GM21390 (cell line): ENCODE measurements around the gene KCNJ14.

Source experiments
- ATAC-seq: cut with Tn5 transposase; IDR thresholded peaks from one replicate; pipeline ENCODE4 v1.9.1; 2021; ENCODE audit not compliant: unreplicated experiment

The KCNJ14 gene

DNA sequence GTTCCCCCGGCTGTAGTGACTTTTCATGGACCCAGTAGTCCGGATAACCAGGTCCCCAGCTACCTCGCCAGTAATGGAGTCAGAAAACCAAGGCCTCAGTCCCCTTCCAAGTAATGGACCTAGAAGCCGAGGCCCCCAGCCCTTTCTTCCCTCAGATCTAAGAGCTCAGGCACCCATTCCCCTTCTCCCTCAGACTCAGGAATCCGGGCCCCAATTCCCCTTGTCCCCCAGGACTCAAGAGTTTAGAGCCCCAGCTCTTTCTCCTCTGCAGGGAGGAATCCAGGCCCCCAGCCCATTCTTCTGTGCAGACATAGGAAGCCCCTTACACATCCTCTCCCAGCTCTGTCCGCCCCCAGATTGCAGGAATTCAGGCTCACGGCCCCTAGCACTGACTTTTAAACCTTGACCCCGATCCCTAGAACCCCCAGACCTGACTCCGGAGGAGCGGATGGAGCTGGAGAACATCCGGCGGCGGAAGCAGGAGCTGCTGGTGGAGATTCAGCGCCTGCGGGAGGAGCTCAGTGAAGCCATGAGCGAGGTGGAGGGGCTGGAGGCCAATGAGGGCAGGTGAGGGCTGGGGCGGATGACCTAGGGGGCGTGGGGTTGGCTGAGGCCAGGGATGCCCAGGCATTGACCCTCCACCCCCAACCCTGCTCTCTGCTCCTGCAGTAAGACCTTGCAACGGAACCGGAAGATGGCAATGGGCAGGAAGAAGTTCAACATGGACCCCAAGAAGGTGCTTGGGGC is 14.7 kb downstream of the KCNJ14 start:
- no peak for ATAC-seq

DNA sequence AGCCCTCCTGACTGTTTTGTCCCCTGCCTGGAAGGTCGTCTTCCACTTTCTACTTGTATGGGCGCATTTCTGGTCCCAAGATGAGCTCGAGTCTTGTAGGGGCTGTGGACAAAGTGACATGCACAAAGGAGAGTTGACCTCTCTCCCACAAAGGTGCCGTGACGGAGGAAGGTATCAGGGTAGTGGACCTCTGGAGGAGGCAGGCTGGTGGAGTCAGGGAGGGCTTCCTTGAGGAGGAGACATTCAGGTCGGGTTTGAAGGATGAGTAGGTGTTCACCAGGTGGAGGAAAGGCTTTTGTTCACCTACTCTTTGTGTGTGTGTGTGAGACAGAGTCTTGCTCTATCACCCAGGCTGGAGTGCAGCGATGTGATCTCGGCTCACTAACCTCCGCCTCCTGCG is 15.5 kb downstream of the KCNJ14 start:
- ATAC-seq = no peak

DNA sequence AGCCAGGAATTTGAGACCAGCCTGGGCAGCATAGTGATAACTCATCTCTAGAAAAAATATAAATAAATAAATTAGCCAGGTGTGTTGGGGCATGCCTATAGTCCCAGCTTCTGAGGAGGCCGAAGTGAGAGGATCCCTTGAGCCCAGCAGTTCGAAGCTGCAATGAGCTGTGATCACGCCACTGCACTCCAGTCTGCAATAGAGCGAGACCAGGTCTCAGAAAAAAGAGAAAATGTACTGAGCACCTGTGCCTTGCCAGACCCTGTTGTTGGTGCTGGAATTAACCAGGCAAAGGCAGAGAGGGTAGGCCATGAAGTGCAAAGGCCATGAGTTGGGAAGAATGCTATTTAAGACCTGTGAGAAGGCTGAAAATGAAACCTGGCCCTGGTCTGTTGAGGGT is 16.5 kb downstream of the KCNJ14 start:
- ATAC-seq = no peak

DNA sequence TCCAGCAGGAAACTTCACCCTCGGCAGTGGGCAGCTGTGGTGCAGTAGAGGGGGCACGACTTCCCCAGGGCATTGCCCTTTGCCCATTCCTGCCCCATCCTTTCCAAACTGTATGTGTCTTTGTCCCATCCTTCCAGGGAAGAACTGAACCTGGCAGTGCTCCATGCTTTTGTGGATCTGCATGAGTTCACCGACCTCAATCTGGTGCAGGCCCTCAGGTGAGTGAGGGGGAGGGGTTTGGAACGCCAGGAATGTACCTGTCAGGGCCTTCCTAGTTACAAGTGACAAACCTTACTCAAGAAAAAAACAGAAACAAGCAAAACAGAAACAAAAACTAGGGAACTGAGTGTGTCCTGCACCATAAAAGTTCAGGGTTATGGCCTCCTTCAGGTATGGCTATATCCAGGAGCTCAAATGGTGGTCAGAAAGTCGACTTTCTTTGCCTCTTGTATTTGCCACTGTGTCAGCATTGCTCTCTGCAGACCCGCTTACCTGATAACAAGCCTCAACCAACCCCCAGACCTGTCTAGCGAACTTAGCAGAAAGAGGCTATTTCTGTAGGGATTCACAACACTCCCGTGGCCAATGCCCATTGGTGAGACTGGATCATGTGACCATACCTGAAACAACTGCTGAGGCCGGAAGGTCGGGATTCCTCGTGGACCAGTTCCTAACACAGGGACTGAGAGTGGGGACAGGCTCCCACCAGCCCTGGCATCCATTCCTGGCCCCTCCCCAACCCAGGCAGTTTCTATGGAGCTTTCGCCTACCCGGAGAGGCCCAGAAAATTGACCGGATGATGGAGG is 18.0 kb downstream of the KCNJ14 start:
- ATAC-seq = no peak

DNA sequence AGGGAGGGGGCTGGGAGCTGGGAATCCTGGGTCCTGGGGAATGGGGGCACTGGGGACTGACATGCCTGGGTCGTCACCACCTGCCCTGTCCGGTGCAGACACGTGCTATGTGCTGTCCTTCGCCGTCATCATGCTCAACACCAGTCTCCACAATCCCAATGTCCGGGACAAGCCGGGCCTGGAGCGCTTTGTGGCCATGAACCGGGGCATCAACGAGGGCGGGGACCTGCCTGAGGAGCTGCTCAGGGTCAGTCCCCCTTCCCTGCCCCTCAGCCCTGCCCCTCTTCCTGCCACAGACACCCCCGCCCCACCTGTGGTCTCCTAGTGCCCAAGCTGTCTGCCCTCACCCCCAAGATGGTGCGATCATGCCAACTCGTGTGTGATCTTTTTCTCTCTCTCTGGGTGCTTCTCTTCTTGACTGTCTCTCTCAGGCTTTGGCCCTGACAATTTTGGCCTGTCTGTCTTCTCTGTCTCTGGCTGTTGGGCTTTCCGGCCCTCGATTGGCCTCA is 18.8 kb downstream of the KCNJ14 start:
- ATAC-seq = no peak

DNA sequence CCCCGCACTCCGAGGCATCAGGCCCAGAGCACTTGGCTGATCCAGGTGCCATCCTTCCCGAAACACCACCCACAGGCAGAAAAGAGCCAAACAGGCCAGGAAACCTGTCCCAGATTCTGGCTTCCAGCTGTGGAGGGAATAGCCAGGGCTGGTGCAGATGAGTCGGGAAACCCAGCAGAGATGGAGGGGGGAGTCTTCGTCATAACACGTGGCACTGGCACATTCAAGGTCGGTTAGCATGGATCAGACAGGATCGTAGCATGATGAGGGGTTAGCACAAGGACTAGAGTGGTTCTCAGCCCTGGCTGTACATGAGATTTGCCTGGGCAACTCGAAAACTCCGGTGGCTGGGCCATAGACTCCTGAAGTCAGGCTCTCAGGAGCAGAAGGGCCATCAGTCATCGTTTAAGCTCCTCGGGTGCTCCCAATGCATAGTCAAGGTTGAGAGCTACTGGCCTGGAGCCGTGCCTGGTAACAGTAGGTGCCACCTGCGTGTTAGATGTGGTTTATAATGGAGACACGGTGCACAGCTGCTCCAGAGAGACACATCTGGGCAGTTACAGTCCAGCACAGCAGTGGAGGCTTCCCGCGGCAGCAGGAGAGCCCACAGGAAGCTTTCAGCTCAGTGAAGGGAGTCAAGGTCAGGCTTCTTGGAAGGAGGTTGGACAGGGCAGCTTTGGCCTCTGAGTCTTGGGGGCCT is 20.1 kb downstream of the KCNJ14 start:
- ATAC-seq = no peak

DNA sequence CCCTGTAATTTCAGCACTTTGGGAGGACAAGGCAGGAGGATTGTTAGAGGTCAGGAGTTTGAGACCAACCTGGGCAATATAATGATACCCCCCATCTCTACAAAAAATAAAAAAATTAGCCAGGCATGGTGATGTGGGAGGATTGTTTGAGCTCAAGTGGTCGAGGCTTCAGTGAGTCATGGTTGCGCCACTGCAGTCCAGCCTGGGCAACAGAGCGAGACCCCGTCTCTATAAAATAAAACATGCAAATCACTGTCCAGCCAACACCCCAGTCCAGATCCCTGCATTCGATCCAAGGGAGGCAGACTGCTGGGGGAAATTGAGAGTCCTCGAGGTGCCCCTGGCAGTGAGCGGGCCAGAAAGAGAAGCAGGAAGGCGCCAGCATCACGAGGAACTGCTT is 20.8 kb downstream of the KCNJ14 start:
- no peak for ATAC-seq

DNA sequence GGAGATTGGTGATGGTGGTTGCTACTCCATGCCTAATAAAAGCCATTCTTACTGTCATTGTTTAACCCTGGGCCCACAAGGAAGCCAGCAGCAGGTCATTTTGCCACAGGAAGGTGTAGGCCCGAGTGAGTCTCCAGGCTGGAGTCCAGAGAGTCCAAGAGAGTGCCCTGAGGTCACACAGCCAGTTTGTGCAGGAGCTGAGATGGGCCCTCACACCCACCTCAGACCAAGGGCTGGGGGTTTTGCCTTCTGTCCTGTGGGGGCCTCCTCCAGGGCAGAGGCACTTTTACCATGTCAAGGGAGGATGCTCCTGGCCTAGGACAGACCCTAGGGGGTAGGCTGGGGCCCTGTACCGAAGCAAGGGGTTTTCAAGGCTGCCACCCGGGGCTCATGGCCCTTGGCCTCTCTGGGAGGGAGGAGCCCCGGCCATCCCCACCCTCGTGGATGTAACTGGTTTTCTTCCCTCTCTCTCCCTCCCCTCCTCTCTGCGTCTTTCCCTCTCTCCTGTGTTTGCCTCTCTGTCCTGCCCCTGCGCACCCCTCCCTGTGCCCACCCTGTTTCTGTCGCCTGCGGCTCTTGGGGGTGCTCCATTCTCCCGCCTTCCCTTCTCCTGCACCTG is 21.8 kb downstream of the KCNJ14 start:
- ATAC-seq = no peak

DNA sequence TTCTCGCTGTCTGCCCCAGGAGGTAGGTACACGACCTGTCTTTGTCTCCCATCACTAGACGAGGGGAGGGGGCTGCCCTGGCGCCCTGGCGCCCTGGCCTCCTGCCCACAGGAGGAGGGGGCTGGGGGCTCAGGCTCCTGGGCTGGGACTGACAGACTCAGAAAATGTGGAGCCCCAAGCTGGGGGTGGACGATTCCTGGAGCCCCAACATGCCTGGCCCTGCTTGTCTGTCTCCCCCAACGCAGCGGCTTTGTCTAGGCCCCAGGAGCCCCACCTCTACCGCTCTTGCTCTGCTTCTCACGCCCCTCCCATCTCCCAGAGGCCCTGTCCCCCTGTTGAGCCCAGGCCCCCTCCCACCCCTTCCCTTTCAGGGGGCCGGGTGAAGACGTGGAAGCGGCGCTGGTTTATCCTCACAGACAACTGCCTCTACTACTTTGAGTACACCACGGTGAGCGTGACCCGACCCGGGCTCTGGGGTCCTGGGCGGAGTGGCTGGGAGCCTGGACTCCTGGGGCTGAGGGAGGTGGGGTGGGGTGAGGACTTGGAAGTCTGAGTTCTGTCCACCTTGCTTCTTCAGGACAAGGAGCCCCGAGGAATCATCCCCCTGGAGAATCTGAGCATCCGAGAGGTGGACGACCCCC is 22.4 kb downstream of the KCNJ14 start:
- no peak for ATAC-seq

DNA sequence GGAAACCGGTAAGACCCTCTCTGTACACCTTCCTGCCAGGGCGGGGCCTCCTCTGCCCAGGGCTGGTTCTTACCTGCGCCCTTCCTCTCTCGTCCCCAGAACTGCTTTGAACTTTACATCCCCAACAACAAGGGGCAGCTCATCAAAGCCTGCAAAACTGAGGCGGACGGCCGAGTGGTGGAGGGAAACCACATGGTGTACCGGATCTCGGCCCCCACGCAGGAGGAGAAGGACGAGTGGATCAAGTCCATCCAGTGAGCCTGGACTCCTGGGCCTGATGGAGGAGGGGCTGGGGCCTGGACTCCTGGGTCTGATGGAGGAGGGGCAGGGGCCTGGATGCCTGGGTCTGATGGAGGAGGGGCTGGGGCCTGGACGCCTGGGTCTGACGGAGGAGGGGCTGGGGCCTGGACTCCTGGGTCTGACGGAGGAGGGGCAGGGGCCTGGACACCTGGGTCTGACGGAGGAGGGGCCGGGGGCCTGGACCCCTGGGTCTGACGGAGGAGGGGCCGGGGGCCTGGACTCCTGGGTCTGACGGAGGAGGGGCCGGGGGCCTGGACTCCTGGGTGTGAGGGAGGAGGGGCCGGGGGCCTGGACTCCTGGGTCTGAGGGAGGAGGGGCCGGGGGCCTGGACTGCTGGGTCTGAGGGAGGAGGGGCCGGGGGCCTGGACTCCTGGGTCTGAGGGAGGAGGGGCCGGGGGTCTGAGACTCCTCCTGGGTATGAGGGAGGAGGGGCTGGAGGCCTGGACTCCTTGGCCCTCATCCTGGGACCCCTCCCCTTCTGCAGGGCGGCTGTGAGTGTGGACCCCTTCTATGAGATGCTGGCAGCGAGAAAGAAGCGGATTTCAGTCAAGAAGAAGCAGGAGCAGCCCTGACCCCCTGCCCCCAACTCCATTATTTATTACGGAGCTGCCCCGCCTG is 23.2 kb downstream of the KCNJ14 start:
- ATAC-seq = no peak

DNA sequence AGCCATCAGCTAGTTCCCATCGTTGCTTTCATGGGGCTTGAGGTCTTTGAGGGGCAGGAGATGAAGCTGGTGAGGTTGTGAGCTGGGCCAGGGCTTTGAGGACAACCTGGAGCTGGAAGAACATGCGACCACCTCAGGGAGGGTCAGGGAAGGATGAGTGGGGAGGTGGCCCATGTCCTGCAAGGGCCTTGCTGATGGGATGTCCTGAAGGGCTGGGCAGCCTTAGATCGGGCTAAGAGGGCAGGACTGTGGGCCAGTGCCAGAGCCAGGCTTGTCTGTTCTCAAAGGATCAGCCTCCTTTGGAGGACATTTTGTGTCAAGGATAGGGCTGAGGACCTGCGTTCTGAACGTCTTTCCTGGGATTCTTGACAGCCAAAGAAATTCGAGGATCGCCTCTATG is 24.3 kb downstream of the KCNJ14 start:
- ATAC-seq = no peak

DNA sequence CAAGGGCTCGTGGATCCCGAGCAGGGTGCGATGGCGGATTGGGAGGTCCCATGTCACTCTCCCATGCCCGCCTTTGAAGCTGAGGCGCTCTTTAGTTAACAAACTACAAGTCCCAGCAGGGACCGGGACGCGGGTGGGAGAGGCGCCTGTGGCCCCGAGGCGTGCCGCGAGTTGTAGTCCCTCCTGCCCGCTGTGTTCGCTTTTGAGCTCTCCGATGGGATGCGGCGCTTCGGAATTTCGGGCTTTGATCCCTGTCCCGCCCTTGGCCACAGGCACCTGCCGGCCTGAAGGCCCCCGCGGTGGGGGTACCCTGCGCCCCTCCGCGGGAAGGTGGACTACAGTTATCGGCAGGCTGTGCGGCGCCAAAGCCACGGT is 24.8 kb downstream of the KCNJ14 start:
- ATAC-seq = no peak

DNA sequence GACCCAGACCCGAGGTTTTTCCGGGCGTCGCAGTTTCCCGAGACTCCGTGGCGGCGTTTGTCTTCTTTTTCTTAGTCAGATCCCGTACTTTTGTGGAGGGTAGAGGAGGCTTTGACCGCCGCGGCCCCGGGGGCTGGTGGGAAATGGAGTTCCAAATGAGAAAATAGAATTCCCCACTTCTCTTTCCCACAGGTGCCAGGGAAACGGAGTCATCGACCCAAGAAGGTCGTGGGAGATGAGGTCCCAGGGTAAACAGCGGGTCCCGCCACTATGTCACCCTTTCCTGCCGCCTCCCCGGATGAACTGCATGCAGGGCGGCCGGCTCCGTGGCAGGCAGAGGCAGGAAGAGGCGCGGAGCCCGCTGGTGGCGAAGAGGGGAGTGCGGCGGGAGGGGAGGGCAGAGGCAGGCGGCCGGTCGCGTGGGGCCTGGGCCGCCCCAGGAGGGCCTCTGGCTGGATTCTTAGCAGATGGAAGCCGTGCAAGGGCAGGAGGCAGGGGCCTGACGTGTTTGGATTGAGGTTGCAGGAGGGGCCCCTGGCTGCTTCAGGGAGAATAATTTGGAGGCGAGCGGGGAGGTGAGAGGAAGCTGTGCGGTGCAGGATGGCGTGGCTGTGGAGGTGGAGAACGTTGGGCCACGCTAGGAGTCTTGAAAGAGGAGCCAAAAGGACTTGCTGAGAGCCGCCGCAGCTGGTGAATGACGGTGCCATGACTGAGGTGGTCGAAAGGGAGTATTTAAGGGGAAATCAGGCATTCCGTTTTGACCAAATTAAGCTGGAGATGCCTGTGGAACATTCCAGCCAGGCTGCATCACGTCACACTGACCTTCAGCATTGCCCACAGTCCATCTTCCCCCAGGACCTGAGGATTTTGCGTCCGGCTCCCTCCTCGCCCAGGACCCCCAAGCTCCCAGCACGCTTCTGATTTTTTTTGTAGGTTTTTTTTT is 25.5 kb downstream of the KCNJ14 start:
- no peak for ATAC-seq

DNA sequence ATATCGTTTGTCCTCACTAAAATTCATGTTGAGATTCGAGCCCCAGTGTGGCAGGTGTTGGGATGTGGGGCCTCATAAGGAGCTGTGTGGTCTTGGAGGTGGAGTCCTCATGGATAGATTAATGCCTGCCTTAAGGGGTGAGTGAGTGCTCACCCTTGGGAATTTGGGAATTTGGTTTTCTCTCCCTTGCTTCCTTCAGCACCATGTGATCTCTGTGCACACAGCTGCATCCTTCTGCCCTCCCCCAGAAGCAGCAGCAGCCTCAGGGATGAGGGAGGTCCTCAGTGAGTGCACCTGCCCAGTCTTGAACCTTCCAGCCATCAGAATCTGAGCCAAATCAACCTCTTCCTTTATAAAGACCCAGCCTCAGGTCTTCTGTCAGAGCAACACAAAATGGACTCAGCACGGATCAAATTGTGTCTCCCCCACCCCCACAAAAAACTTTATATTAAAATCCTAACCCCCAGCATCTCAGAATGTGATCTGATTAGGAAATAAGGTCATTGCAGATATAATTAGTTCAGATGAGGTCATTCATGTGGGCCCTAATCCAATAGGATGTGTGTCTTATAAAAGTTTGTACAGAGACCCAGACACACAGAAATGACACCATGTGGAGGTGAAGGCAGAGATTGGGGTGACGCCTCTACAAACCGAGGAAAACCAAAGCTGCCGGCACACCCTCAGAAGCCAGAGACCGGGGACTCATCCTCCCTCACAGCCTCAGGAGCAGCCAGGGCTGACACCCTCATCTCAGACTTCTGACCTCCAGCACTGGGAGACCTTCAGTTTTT is 26.7 kb downstream of the KCNJ14 start:
- no peak for ATAC-seq

DNA sequence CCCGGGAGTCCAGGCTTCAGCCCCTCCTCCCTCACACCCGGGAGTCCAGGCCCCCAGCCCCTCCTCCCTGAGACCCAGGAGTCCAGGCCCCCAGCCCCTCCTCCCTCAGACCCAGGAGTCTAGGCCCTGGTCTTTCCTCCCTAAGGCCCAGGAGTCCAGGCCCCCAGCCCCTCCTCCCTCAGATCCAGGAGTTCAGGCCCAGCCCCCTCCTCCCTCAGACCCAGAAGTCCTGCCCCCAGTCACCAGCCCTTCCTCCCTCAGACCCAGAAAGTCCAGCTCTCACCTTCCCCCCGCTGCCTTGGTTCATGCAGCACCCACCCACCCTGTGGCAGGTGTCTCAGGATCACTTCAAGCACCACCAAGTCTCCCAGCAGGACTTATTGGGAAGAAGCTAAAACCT is 27.9 kb downstream of the KCNJ14 start:
- ATAC-seq = no peak

DNA sequence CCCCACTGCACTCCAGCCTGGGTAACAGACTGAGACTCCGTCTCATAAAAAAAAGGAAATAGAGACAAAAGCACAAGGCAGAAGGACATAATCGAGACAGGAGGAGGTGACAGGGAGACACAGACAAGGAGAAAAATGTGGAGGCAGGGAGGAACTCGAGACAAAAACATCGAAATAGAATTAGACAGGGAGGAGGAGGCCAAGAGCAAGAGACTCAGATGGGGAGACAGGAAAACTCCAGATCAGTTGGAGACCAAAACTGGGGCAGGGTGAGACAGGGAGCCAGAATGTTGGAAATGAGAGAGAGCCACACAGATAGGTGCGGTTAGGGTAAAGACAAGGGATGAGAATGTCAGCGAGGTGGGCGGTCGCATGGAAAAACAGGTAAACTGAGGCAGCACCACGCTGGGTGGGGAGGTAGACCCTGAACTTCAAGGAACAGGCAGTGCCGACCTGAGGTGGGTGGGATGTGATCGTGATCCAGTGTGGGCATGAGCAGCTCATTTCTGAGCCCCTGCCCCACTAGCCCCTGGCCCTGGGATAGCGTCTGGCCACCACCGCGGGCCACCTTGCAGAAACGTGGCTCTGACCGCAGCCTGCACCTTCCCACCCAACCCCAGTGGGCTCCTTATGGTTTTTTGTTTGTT is 29.0 kb downstream of the KCNJ14 start:
- no peak for ATAC-seq

DNA sequence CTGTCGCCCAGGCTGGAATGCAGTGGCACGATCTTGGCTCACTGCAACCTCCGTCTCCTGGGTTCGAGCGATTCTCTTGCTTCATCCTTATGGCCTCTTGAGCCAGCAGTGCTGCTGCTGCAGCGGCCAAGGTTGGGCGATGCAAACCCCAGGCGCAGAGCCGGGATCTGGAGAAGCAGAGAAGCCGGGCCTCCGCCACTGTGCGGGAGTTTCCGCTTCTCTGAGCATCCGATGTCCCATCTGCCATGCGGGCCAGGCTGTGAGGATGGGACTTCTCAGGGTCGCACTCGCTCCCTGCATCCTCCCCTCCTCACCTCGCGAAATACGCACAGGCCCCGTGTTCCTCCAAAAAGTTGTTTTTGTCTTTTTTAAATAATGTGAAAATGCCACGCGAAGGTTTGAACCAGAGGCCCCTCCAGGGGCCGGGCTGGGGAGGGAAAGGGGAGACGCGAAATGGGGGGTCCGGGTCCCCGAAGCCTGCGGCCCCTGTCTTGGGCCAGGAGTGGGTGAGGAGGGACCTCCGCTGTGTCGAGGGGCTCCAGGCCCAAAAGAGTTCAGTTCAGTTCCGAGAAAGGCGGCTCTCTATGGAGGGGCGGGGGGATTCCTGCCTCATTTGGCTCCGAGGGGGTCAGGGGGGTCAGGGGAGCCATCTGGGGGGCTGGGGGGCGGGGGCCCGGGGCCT is 29.7 kb downstream of the KCNJ14 start:
- no peak for ATAC-seq
